HG03159 (cell line): Measurements from ENCODE around the gene RPL5.
A peak's percentile ranks its signal among the peaks of the same experiment; 100 is the strongest.

ENCODE experiments used
- ATAC-seq: cut with Tn5 transposase; IDR thresholded peaks from one replicate; pipeline ENCODE4 v1.9.1; 2021; ENCODE audit warnings: mild to moderate bottlenecking, moderate library complexity; ENCODE audit not compliant: unreplicated experiment

Gene RPL5

GRCh38 chr1:92853299-92853698, 21.5 kb downstream of the RPL5 start:
- no peak for ATAC-seq

- ATAC-seq = no peak
These were observed 22.4 kb downstream of the RPL5 start for GRCh38 chr1:92854101-92854785.

- no peak for ATAC-seq
These were observed 23.4 kb downstream of the RPL5 start for GRCh38 chr1:92855236-92855635.

GRCh38 chr1:92857817-92858216, 26.0 kb downstream of the RPL5 start:
- no peak for ATAC-seq

- ATAC-seq = peak; percentile 66
These were observed 26.9 kb downstream of the RPL5 start for GRCh38 chr1:92858564-92859399.

- ATAC-seq = no peak
These were observed 27.7 kb downstream of the RPL5 start for GRCh38 chr1:92859400-92860039.

GRCh38 chr1:92862605-92863004, 30.8 kb downstream of the RPL5 start:
- ATAC-seq = no peak

GRCh38 chr1:92864131-92864530, 32.3 kb downstream of the RPL5 start:
- ATAC-seq = no peak

GRCh38 chr1:92870591-92870990, 38.8 kb downstream of the RPL5 start:
- no peak for ATAC-seq

- no peak for ATAC-seq
These were observed 40.9 kb downstream of the RPL5 start for GRCh38 chr1:92872719-92873118.

GRCh38 chr1:92874987-92875386, 43.1 kb downstream of the RPL5 start:
- no peak for ATAC-seq

GRCh38 chr1:92876351-92876750, 44.5 kb downstream of the RPL5 start:
- no peak for ATAC-seq

- no peak for ATAC-seq
These were observed 45.4 kb downstream of the RPL5 start for GRCh38 chr1:92877081-92877711.

GRCh38 chr1:92877792-92878191, 46.0 kb downstream of the RPL5 start:
- no peak for ATAC-seq

- ATAC-seq = no peak
These were observed 47.6 kb downstream of the RPL5 start for GRCh38 chr1:92879316-92879968.

- no peak for ATAC-seq
These were observed 49.6 kb downstream of the RPL5 start for GRCh38 chr1:92881391-92881790.

GRCh38 chr1:92882819-92883218, 51.0 kb downstream of the RPL5 start:
- no peak for ATAC-seq

GRCh38 chr1:92883297-92883696, 51.5 kb downstream of the RPL5 start:
- no peak for ATAC-seq

GRCh38 chr1:92884195-92884594, 52.4 kb downstream of the RPL5 start:
- no peak for ATAC-seq

- ATAC-seq = no peak
These were observed 55.1 kb downstream of the RPL5 start for GRCh38 chr1:92886886-92887419.

- ATAC-seq = no peak
These were observed 55.6 kb downstream of the RPL5 start for GRCh38 chr1:92887465-92887864.
